DOHH2 (cell line): ENCODE results near the gene UBASH3B.

Experiments
- CTCF ChIP-seq: fragments of 200-600 bp; sonication (generic); IDR thresholded peaks from one replicate; pipeline ENCODE4 v1.5.1; 2014; ENCODE audit warnings: antibody characterized with exemption, mild to moderate bottlenecking, low read depth, low read length; ENCODE audit not compliant: poor library complexity, severe bottlenecking
- EZH2phosphoT487 ChIP-seq: fragments of 200-600 bp; sonication (generic); IDR thresholded peaks from 2 replicates; pipeline ENCODE4 v1.6.1; 2017; ENCODE audit warnings: borderline replicate concordance, mild to moderate bottlenecking, antibody characterized with exemption, low read length, moderate library complexity, mixed read lengths

GRCh38 chr11:122690384-122690783, 34.9 kb downstream of the UBASH3B start:
- TF ChIP-seq CTCF (no peak), EZH2phosphoT487 (no peak)
